ENCODE data around the gene ORM1.

The ORM1 gene

DNA sequence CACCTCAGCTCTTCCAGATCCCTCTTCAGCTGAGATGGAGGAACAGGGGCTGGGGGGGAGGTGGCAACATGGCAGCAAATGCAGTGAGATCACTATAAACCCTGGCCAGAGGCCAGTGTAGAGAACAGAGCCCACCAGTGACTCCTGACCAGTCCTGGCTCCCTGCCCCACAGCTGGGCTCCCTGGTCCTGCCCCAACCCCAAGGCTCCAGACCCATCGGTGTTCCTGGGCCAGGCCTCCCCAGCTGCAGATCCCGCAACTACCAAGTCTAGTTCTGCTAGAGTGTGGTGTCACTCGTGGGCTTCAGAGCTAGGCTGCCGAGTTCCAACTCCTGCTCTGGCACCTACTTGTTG, 48.0 kb downstream of the ORM1 start:
- H3K4me3 ChIP-seq (replicated peaks; ENCODE audit: low read depth, low read length) = no peak overlapping the region
- TF ChIP-seq, protein P1, sequence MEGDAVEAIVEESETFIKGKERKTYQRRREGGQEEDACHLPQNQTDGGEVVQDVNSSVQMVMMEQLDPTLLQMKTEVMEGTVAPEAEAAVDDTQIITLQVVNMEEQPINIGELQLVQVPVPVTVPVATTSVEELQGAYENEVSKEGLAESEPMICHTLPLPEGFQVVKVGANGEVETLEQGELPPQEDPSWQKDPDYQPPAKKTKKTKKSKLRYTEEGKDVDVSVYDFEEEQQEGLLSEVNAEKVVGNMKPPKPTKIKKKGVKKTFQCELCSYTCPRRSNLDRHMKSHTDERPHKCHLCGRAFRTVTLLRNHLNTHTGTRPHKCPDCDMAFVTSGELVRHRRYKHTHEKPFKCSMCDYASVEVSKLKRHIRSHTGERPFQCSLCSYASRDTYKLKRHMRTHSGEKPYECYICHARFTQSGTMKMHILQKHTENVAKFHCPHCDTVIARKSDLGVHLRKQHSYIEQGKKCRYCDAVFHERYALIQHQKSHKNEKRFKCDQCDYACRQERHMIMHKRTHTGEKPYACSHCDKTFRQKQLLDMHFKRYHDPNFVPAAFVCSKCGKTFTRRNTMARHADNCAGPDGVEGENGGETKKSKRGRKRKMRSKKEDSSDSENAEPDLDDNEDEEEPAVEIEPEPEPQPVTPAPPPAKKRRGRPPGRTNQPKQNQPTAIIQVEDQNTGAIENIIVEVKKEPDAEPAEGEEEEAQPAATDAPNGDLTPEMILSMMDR (IDR thresholded peaks at IDR 0.05; ENCODE audit: low read length, missing control alignments) = no peak
- no peak for DNase-seq (ENCODE audit: low read depth)

DNA sequence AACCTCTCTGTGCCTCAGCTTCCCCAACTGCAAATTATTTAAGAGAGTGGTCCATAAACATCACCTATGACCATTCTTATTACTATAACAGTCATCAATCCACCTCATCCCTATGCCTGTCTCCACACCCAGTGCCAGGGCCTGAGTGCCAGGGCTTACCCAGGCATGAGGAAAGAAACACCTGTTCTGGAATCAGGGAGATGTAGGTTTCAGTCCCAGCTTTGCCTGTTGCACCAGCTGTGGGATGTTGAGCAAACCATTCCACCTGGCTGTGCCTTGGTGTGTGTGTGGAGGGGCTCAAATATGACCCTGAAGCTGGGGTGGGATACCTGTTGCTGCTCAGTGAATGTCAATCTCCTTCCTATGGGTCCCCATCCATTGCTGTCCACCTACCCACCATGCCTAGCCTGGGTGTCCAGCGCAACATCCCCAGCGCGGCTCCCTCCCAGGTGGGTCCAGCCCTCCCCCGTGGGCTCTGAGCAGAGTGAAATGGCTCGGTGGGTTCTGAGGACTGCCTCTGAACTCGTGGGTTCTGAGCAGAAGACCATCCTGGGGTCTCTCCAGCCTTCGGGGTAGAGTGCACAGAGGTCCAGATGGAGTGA, 48.5 kb downstream of the ORM1 start:
- TF ChIP-seq, protein P1 (IDR thresholded peaks at IDR 0.05; ENCODE audit: low read length, missing control alignments) = no peak
- H3K4me3 ChIP-seq (replicated peaks; ENCODE audit: low read depth, low read length) = no peak overlapping the region
- DNase-seq (ENCODE audit: low read depth) = no peak

DNA sequence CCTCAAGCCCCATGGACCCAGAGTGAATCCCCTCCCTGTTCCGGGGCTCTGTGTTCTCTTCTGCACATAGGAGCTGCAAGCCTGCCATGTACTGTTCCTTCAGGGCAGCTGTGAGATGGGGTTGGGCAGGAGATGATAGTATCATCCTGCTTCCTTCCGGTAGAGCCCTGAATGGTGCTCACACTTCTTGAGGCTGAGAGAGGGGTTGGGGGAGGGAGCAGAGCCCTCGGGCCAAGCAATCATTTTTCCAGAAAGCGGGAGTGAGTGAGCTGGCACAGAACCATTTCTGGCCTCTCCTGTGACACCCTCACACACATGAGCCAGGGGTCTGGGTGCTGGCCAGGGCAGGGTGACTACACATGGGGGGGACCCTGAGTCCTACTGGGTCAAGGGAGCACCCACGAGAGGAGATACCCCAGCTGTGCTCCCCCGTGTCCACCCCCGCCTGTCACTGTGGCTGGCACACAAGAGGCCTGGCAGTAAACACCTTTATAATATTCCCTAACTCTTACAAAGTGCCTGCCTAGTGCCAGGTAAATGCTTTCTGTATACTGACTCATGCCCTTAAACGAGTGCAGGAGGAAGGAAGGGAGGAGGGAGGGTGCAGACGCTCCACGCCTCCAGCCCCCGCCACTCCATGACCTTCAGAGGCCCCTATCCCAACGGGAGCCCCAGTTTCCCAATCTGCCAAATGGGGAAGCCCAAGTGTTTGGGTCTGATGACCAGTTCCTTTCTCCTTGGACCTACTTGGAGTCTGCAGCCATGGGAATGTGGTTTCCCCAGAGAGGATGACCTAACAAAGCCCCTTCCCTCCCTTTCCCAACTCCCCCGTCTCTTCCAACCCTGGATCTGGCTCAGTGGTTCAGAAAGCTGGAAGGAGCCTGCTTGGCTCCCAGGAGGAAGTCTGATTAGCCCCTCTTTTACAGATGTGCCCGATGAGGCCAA, 49.3 kb downstream of the ORM1 start:
- peak; percentile 54 for DNase-seq (ENCODE audit: low read depth)

DNA sequence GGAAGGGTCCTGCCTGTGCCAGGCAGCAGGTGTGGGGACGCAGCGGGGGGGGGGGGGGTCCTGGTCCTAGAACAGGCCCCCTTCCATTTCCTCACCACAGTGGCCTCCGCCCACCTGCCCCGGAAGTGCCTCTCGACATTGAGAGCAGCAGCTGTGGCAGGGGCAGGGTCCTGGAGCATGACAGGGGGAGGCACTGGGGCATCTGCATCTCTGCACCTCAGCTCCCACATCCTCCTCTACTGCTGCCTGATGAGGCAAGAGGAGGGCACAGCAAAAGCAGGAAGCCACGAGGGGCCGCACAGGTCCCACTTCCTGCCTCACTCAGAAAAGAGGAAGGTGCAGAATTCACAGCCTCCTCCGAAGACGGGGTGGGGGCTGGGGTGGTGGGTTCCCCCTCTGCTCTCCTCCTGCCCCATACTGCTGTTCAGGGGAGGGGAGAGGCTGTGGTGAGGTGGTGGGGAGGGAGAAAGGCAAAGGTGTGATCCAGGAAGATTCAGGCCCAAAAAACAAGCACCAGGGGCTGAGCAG, 50.1 kb downstream of the ORM1 start:
- no peak overlapping the region for H3K4me3 ChIP-seq (replicated peaks; ENCODE audit: low read depth, low read length)
- TF ChIP-seq, protein P1 (IDR thresholded peaks at IDR 0.05; ENCODE audit: low read length, missing control alignments) = no peak
- no peak for DNase-seq (ENCODE audit: low read depth)

More for the DNA sequence above, 49.3 kb downstream of the ORM1 start:
- H3K4me3 ChIP-seq (replicated peaks; ENCODE audit: low read depth, low read length) = no peak overlapping the region
- TF ChIP-seq, protein P1 (IDR thresholded peaks at IDR 0.05; ENCODE audit: low read length, missing control alignments) = no peak

DNA sequence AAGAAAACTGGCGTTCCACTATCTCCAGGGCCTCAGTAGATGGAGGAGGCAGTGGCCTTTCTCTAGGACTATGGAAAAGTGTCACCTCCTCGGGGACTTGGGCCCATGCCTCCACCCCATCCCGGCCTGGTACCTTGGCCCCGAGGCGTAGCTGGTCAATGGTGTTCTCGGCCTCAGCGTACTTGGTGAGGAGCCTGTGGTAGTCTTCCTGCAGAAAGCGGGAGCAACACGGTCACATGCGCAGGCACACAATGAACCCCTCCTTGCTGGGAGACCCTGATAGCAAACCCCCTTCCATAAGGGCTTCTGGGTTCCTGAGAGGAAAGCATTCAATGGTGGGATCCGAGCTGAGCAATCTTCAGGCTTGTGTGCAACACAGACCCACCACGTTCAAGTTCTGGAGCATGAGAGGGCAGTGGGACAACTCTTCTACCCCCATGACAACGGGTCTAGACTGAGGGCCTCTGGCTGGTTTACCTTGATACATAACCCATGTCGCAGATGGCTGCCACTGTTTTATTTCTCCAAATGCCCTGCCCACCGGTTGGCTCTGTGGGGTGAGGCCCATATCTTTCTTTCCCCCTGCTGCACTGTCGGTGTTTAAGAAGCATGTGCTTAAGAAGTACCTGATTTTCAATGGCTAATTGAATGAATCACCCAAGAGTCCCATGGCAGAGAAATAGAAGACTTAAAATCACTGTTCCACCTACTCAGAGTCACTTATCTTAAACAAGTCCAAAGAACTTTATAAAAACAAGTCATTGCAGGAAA, 51.2 kb downstream of the ORM1 start:
- DNase-seq (ENCODE audit: low read depth) = no peak
- TF ChIP-seq, protein P1 (IDR thresholded peaks at IDR 0.05; ENCODE audit: low read length, missing control alignments) = no peak

DNA sequence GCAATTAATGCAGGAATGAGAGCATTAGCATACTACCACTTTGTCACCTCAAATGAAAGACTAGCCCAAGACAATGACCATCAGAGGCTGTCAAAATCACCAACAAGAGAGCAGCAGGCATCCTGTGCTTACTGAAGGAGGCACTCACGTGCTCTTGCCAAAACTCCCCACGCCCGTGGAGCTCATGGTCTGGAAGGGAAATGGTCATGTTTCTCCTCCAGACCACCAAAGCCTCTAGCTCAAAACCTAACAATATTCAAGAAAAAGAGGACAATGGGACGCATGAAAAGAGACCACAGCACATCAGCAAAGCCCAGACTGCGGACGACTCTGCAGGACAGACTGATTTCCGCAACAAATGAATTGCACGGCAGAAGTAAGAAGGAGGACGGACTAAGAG, 52.0 kb downstream of the ORM1 start:
- H3K4me3 ChIP-seq (replicated peaks; ENCODE audit: low read depth, low read length) = no peak overlapping the region
- no peak for DNase-seq (ENCODE audit: low read depth)
- TF ChIP-seq, protein P1 (IDR thresholded peaks at IDR 0.05; ENCODE audit: low read length, missing control alignments) = no peak

More for the DNA sequence above, 51.2 kb downstream of the ORM1 start:
- H3K4me3 ChIP-seq (replicated peaks; ENCODE audit: low read depth, low read length) = no peak overlapping the region
